PC-3 (cell line): Measurements from ENCODE around the gene MMP1.
A peak's percentile ranks its signal among the peaks of the same experiment; 100 is the strongest.

Experiments used
- EZH2phosphoT487 ChIP-seq: fragments of 300-600 bp; sonication (generic); IDR thresholded peaks from 2 replicates; pipeline ENCODE4 v1.6.1; 2018; ENCODE audit warnings: mild to moderate bottlenecking, antibody characterized with exemption, low read length, borderline replicate concordance
- TF ChIP-seq, protein P1 (sequence below): fragments of 300-600 bp; sonication (generic); conservative IDR thresholded peaks from 2 replicates; pipeline ENCODE4 v1.5.1; 2017; ENCODE audit warnings: antibody characterized with exemption, low read depth, mild to moderate bottlenecking, low read length

DNA sequence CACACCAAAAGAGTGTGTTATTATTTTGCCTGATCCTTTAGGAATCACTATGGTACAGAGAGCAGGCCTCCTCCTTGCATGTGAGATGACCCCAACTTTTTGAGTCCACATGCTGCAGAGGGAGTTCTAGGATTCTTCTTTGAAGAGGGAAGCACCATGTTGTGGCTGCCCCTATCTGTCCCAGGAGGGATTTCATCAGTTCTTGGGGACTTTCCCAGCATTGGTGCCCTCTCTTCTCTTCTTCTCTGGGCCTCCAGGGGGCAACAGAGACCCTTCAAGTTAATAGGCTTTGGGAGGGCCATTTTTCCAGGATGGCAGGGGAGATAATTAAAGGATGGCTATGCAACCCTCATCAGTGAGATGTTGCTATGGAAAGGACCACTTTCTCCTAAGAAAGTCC is 3.6 kb downstream of the MMP1 start:
- TF ChIP-seq EZH2phosphoT487, result no peak
- TF ChIP-seq, protein P1, sequence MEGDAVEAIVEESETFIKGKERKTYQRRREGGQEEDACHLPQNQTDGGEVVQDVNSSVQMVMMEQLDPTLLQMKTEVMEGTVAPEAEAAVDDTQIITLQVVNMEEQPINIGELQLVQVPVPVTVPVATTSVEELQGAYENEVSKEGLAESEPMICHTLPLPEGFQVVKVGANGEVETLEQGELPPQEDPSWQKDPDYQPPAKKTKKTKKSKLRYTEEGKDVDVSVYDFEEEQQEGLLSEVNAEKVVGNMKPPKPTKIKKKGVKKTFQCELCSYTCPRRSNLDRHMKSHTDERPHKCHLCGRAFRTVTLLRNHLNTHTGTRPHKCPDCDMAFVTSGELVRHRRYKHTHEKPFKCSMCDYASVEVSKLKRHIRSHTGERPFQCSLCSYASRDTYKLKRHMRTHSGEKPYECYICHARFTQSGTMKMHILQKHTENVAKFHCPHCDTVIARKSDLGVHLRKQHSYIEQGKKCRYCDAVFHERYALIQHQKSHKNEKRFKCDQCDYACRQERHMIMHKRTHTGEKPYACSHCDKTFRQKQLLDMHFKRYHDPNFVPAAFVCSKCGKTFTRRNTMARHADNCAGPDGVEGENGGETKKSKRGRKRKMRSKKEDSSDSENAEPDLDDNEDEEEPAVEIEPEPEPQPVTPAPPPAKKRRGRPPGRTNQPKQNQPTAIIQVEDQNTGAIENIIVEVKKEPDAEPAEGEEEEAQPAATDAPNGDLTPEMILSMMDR, result peak; percentile 81
